WTC11 (cell line): Measurements from ENCODE around the gene DNAH7.

Experiments used
- ATF2 ChIP-seq: sonication (generic); formaldehyde crosslinking; IDR thresholded peaks from 2 replicates; pipeline ENCODE4 v1.8.1; 2022; ENCODE audit warnings: low read depth, missing genetic modification reagents, borderline replicate concordance
- NFYB ChIP-seq: sonication (generic); formaldehyde crosslinking; conservative IDR thresholded peaks from 2 replicates; pipeline ENCODE4 v1.8.0; 2022; ENCODE audit warnings: low read depth, missing genetic modification reagents
- ZSCAN18 ChIP-seq: fragments of 250-450 bp; sonication (Bioruptor Pico); IDR thresholded peaks from 2 replicates; pipeline ENCODE4 v2.1.2; 2022; ENCODE audit warnings: mild to moderate bottlenecking, moderate library complexity
- TF ChIP-seq, protein P1 (sequence below): fragments of 200-600 bp; IDR thresholded peaks from 2 replicates; pipeline ENCODE4 v1.8.0; 2022; ENCODE audit warnings: antibody characterized with exemption
- TF ChIP-seq, protein P2 (sequence below): sonication (generic); formaldehyde crosslinking; IDR thresholded peaks from 2 replicates; pipeline ENCODE4 v1.8.1; 2023; ENCODE audit warnings: mild to moderate bottlenecking, missing genetic modification reagents

- TF ChIP-seq, protein P1, sequence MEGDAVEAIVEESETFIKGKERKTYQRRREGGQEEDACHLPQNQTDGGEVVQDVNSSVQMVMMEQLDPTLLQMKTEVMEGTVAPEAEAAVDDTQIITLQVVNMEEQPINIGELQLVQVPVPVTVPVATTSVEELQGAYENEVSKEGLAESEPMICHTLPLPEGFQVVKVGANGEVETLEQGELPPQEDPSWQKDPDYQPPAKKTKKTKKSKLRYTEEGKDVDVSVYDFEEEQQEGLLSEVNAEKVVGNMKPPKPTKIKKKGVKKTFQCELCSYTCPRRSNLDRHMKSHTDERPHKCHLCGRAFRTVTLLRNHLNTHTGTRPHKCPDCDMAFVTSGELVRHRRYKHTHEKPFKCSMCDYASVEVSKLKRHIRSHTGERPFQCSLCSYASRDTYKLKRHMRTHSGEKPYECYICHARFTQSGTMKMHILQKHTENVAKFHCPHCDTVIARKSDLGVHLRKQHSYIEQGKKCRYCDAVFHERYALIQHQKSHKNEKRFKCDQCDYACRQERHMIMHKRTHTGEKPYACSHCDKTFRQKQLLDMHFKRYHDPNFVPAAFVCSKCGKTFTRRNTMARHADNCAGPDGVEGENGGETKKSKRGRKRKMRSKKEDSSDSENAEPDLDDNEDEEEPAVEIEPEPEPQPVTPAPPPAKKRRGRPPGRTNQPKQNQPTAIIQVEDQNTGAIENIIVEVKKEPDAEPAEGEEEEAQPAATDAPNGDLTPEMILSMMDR, result no peak
- TF ChIP-seq ATF2 (CRISPR knock-in tag) (no peak), NFYB (CRISPR knock-in tag) (no peak), ZSCAN18 (CRISPR knock-in tag) (no peak)
- TF ChIP-seq, protein P2, sequence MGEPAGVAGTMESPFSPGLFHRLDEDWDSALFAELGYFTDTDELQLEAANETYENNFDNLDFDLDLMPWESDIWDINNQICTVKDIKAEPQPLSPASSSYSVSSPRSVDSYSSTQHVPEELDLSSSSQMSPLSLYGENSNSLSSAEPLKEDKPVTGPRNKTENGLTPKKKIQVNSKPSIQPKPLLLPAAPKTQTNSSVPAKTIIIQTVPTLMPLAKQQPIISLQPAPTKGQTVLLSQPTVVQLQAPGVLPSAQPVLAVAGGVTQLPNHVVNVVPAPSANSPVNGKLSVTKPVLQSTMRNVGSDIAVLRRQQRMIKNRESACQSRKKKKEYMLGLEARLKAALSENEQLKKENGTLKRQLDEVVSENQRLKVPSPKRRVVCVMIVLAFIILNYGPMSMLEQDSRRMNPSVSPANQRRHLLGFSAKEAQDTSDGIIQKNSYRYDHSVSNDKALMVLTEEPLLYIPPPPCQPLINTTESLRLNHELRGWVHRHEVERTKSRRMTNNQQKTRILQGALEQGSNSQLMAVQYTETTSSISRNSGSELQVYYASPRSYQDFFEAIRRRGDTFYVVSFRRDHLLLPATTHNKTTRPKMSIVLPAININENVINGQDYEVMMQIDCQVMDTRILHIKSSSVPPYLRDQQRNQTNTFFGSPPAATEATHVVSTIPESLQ (CRISPR knock-in tag), result no peak
Observed at GRCh38 chr2:195709901-195710806, 358.5 kb downstream of the DNAH7 start.
